Keratinocyte (primary cell): ENCODE results near the gene CTTNBP2NL.

Experiments
- CTCF ChIP-seq, 3 experiments: IDR thresholded peaks in 1 of 3; conservative IDR thresholded peaks in 1 of 3; optimal IDR thresholded peaks in 1 of 3; 2 replicates in 2 of 3; 3 replicates in 1 of 3; pipeline versions ENCODE3 to v1.5.1; 2011; ENCODE audit warnings: low read length in 3 of 3, mild to moderate bottlenecking in 3 of 3, moderate library complexity in 2 of 3, control low read depth in 1 of 3, inconsistent platforms in 1 of 3; ENCODE audit not compliant: insufficient read depth in 2 of 3; ENCODE audit errors: extremely low read depth in 1 of 3
- EZH2 ChIP-seq: IDR thresholded peaks from one replicate; pipeline ENCODE4 v1.6.1; 2012; ENCODE audit warnings: inconsistent platforms, mild to moderate bottlenecking, low read length, moderate library complexity

- peak; percentile 91 to 99 (median 93) for TF ChIP-seq CTCF (optimal IDR thresholded peaks at IDR 0.05 in 1 of 3, IDR thresholded peaks at IDR 0.05 in 1 of 3, conservative IDR thresholded peaks at IDR 0.05 in 1 of 3; ENCODE audit: extremely low read depth in 1 of 3, insufficient read depth in 2 of 3, low read length in 3 of 3)
- TF ChIP-seq EZH2, result no peak
Measured at GRCh38 chr1:112358798-112359408, 37.1 kb upstream of the CTTNBP2NL start.
